ENCODE results near the gene SLC35E4. TPM values are rescaled to one million over a fixed set of nuclear protein-coding genes. Genes with fewer than 3 reads are reported as not detected.
"Not testable (repeated sequence)": the region's sequence is repeated elsewhere in the genome, so short reads cannot be mapped to it uniquely, and the experiment has no call there.

The SLC35E4 gene
- polyA plus RNA-seq, 1 experiment, result 2.8 TPM

- CTCF ChIA-PET, result interaction anchor here (1.0 kb wide), 1 partner anchor 19 kb away, joined by 4 read pairs; no protein-coding TSS in a partner anchor
- Histone ChIP-seq H3K27me3 (ENCODE audit: control insufficient read depth, insufficient read depth, low read length) (no peaks in the 10 kb centered on the region), H3K27ac (ENCODE audit: low read depth, low read length) (no peak overlapping the region), H3K4me3 (ENCODE audit: low read depth, low read length) (no peak overlapping the region), H3K9me3 (ENCODE audit: control insufficient read depth, insufficient read depth, low read length) (no peaks in the 10 kb centered on the region)
- TF ChIP-seq CTCF (IDR thresholded peaks at IDR 0.05; ENCODE audit: low read depth, low read length), result no peak
- DNase-seq (ENCODE audit: low read depth, low spot score), result no peak
- POLR2A ChIA-PET, result no interaction called here
Observed at GRCh38 chr22:30615543-30615954, 20.0 kb upstream of the SLC35E4 start.

- no peaks in the 10 kb centered on the region for H3K27me3 ChIP-seq (ENCODE audit: control insufficient read depth, insufficient read depth, low read length)
- no peak overlapping the region for H3K4me3 ChIP-seq (ENCODE audit: low read depth, low read length)
- H3K27ac ChIP-seq (ENCODE audit: low read depth, low read length), result no peak overlapping the region
- no peaks in the 10 kb centered on the region for H3K9me3 ChIP-seq (ENCODE audit: control insufficient read depth, insufficient read depth, low read length)
- DNase-seq (ENCODE audit: low read depth, low spot score), result no peak
- no peak for TF ChIP-seq CTCF (IDR thresholded peaks at IDR 0.05; ENCODE audit: low read depth, low read length)
- ChIA-PET POLR2A (no interaction called here), CTCF (interaction anchor here (0.6 to 3.1 kb wide), 4 partner anchors 12 to 137 kb away, joined by 4 to 11 read pairs (median 5); partner anchors contain the start of gene SLC35E4)
Observed at GRCh38 chr22:30617819-30618218, 17.8 kb upstream of the SLC35E4 start.

- not testable (repeated sequence) for DNase-seq (ENCODE audit: low read depth, low spot score); H3K9me3 ChIP-seq (ENCODE audit: control insufficient read depth, insufficient read depth, low read length); H3K4me3 ChIP-seq (ENCODE audit: low read depth, low read length); H3K27ac ChIP-seq (ENCODE audit: low read depth, low read length); H3K27me3 ChIP-seq (ENCODE audit: control insufficient read depth, insufficient read depth, low read length)
- ChIA-PET POLR2A (interaction anchor here (1.4 kb wide), 1 partner anchor 9 kb away, joined by 3 read pairs; no protein-coding TSS in a partner anchor), CTCF (interaction anchor here (1.0 to 3.1 kb wide), 2 partner anchors 15 to 135 kb away, joined by 3 to 11 read pairs; partner anchors contain the start of gene SLC35E4)
Observed at GRCh38 chr22:30619909-30620308, 15.7 kb upstream of the SLC35E4 start.

GRCh38 chr22:30626413-30626812 is 9.2 kb upstream of the SLC35E4 start:
- no peaks in the 10 kb centered on the region for H3K27me3 ChIP-seq (ENCODE audit: control insufficient read depth, insufficient read depth, low read length)
- TF ChIP-seq CTCF (IDR thresholded peaks at IDR 0.05; ENCODE audit: low read depth, low read length), result no peak
- DNase-seq (ENCODE audit: low read depth, low spot score), result no peak
- H3K9me3 ChIP-seq (ENCODE audit: control insufficient read depth, insufficient read depth, low read length), result no peaks in the 10 kb centered on the region
- CTCF ChIA-PET, result interaction anchor here (1.5 kb wide), 1 partner anchor 8 kb away, joined by 8 read pairs; no protein-coding TSS in a partner anchor
- no peak overlapping the region for H3K4me3 ChIP-seq (ENCODE audit: low read depth, low read length)
- POLR2A ChIA-PET, result no interaction called here
- no peak overlapping the region for H3K27ac ChIP-seq (ENCODE audit: low read depth, low read length)

- no peaks in the 10 kb centered on the region for H3K9me3 ChIP-seq (ENCODE audit: control insufficient read depth, insufficient read depth, low read length)
- no peak overlapping the region for H3K4me3 ChIP-seq (ENCODE audit: low read depth, low read length)
- POLR2A ChIA-PET, result no interaction called here
- no peak for DNase-seq (ENCODE audit: low read depth, low spot score)
- H3K27ac ChIP-seq (ENCODE audit: low read depth, low read length), result no peak overlapping the region
- TF ChIP-seq CTCF (IDR thresholded peaks at IDR 0.05; ENCODE audit: low read depth, low read length), result no peak
- CTCF ChIA-PET, result no interaction called here
- no peaks in the 10 kb centered on the region for H3K27me3 ChIP-seq (ENCODE audit: control insufficient read depth, insufficient read depth, low read length)
Observed at GRCh38 chr22:30627471-30627870, 8.1 kb upstream of the SLC35E4 start.
